C4-2B (cell line): ENCODE data around the gene MED4.

ENCODE experiments used
- ZFX ChIP-seq: fragments of 450-650 bp; IDR thresholded peaks from 2 replicates; pipeline ENCODE4 v1.6.1; 2017
- TF ChIP-seq, protein P1 (sequence below): fragments of 450-650 bp; conservative IDR thresholded peaks from 2 replicates; pipeline ENCODE4 v1.5.1; 2017; ENCODE audit warnings: mild to moderate bottlenecking

DNA sequence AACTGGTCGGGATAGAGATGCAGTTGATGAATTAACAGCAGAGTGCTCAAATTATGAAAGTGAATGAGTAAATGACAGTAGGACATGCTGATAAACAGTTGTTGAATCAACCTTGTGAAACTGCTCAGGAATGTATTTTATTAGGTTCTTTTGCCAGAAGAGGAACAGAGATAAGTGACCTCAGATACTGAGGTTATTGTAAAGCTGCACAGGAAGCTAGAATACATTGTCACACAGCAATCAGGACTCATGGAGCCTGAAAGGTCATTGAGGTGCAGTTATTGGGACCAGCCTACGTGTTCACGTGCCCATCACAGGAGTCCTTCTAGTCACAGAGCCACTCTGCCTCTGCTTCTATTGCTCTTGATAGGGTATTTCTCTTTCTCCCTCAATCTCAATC lies 47.5 kb upstream of the MED4 start:
- TF ChIP-seq, protein P1, sequence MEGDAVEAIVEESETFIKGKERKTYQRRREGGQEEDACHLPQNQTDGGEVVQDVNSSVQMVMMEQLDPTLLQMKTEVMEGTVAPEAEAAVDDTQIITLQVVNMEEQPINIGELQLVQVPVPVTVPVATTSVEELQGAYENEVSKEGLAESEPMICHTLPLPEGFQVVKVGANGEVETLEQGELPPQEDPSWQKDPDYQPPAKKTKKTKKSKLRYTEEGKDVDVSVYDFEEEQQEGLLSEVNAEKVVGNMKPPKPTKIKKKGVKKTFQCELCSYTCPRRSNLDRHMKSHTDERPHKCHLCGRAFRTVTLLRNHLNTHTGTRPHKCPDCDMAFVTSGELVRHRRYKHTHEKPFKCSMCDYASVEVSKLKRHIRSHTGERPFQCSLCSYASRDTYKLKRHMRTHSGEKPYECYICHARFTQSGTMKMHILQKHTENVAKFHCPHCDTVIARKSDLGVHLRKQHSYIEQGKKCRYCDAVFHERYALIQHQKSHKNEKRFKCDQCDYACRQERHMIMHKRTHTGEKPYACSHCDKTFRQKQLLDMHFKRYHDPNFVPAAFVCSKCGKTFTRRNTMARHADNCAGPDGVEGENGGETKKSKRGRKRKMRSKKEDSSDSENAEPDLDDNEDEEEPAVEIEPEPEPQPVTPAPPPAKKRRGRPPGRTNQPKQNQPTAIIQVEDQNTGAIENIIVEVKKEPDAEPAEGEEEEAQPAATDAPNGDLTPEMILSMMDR: no peak
- TF ChIP-seq ZFX: no peak
